GM18858 (cell line): Measurements from ENCODE around the gene CARMIL1.
"Not testable (repeated sequence)": the region's sequence is repeated elsewhere in the genome, so short reads cannot be mapped to it uniquely, and the experiment has no call there.

ENCODE experiments used
- ATAC-seq: cut with Tn5 transposase; IDR thresholded peaks from one replicate; pipeline ENCODE4 v1.9.1; 2021; ENCODE audit not compliant: unreplicated experiment

CARMIL1 gene

GRCh38 chr6:25550631-25551030 lies 271.5 kb downstream of the CARMIL1 start:
- no peak for ATAC-seq

GRCh38 chr6:25553502-25553901 lies 274.3 kb downstream of the CARMIL1 start:
- ATAC-seq = no peak

GRCh38 chr6:25555188-25555587 lies 276.0 kb downstream of the CARMIL1 start:
- no peak for ATAC-seq

- ATAC-seq = no peak
These were observed 277.3 kb downstream of the CARMIL1 start for GRCh38 chr6:25556516-25556915.

- no peak for ATAC-seq
These were observed 279.1 kb downstream of the CARMIL1 start for GRCh38 chr6:25558155-25558817.

- ATAC-seq = no peak
These were observed 281.7 kb downstream of the CARMIL1 start for GRCh38 chr6:25560865-25561264.

GRCh38 chr6:25564943-25565342 lies 285.8 kb downstream of the CARMIL1 start:
- no peak for ATAC-seq

GRCh38 chr6:25570578-25570977 lies 291.4 kb downstream of the CARMIL1 start:
- no peak for ATAC-seq

GRCh38 chr6:25576919-25577318 lies 297.7 kb downstream of the CARMIL1 start:
- no peak for ATAC-seq

GRCh38 chr6:25578538-25578937 lies 299.4 kb downstream of the CARMIL1 start:
- ATAC-seq = no peak

- no peak for ATAC-seq
These were observed 300.3 kb downstream of the CARMIL1 start for GRCh38 chr6:25579391-25579883.

GRCh38 chr6:25579902-25580495 lies 300.8 kb downstream of the CARMIL1 start:
- no peak for ATAC-seq

- ATAC-seq = no peak
These were observed 302.9 kb downstream of the CARMIL1 start for GRCh38 chr6:25582101-25582500.

- no peak for ATAC-seq
These were observed 303.9 kb downstream of the CARMIL1 start for GRCh38 chr6:25583099-25583498.

- ATAC-seq = no peak
These were observed 304.7 kb downstream of the CARMIL1 start for GRCh38 chr6:25583906-25584305.

GRCh38 chr6:25585225-25585624 lies 306.1 kb downstream of the CARMIL1 start:
- ATAC-seq = no peak

- ATAC-seq = not testable (repeated sequence)
These were observed 306.9 kb downstream of the CARMIL1 start for GRCh38 chr6:25586119-25586518.

- ATAC-seq = no peak
These were observed 307.8 kb downstream of the CARMIL1 start for GRCh38 chr6:25586927-25587326.

- ATAC-seq = no peak
These were observed 311.8 kb downstream of the CARMIL1 start for GRCh38 chr6:25590986-25591385.

GRCh38 chr6:25596928-25597818 lies 318.0 kb downstream of the CARMIL1 start:
- ATAC-seq = no peak

GRCh38 chr6:25599516-25600085 lies 320.4 kb downstream of the CARMIL1 start:
- no peak for ATAC-seq
